HG03103 (cell line): ENCODE results near the gene MACROD2.

Experiments
- ATAC-seq: cut with Tn5 transposase; IDR thresholded peaks from one replicate; pipeline ENCODE4 v1.9.1; 2021; ENCODE audit warnings: low read depth; ENCODE audit not compliant: unreplicated experiment

MACROD2 gene

GRCh38 chr20:15047042-15047441, 1051.7 kb downstream of the MACROD2 start:
- no peak for ATAC-seq

- ATAC-seq: no peak
Measured at GRCh38 chr20:15047601-15048000, 1052.3 kb downstream of the MACROD2 start.

- ATAC-seq: no peak
Measured at GRCh38 chr20:15056246-15056645, 1060.9 kb downstream of the MACROD2 start.

GRCh38 chr20:15058841-15059240, 1063.5 kb downstream of the MACROD2 start:
- no peak for ATAC-seq

- ATAC-seq: no peak
Measured at GRCh38 chr20:15059438-15059837, 1064.1 kb downstream of the MACROD2 start.

- no peak for ATAC-seq
Measured at GRCh38 chr20:15060265-15061060, 1065.1 kb downstream of the MACROD2 start.

- no peak for ATAC-seq
Measured at GRCh38 chr20:15061061-15061430, 1065.7 kb downstream of the MACROD2 start.

- ATAC-seq: no peak
Measured at GRCh38 chr20:15061955-15062354, 1066.6 kb downstream of the MACROD2 start.

GRCh38 chr20:15063081-15063480, 1067.8 kb downstream of the MACROD2 start:
- ATAC-seq: no peak

GRCh38 chr20:15064741-15065140, 1069.4 kb downstream of the MACROD2 start:
- no peak for ATAC-seq

- ATAC-seq: no peak
Measured at GRCh38 chr20:15065794-15066193, 1070.5 kb downstream of the MACROD2 start.

- ATAC-seq: no peak
Measured at GRCh38 chr20:15068486-15068885, 1073.2 kb downstream of the MACROD2 start.

- ATAC-seq: no peak
Measured at GRCh38 chr20:15069355-15069754, 1074.0 kb downstream of the MACROD2 start.

- no peak for ATAC-seq
Measured at GRCh38 chr20:15071085-15071808, 1075.9 kb downstream of the MACROD2 start.

GRCh38 chr20:15072316-15072715, 1077.0 kb downstream of the MACROD2 start:
- no peak for ATAC-seq

- no peak for ATAC-seq
Measured at GRCh38 chr20:15075586-15075985, 1080.3 kb downstream of the MACROD2 start.

GRCh38 chr20:15076785-15077184, 1081.5 kb downstream of the MACROD2 start:
- ATAC-seq: no peak

GRCh38 chr20:15077733-15078250, 1082.5 kb downstream of the MACROD2 start:
- ATAC-seq: no peak

GRCh38 chr20:15079594-15080340, 1084.5 kb downstream of the MACROD2 start:
- ATAC-seq: no peak

GRCh38 chr20:15081261-15081660, 1085.9 kb downstream of the MACROD2 start:
- ATAC-seq: no peak

- ATAC-seq: no peak
Measured at GRCh38 chr20:15091421-15092037, 1096.2 kb downstream of the MACROD2 start.
